ENCODE data around the gene USP9X.
"Not testable (repeated sequence)": the region's sequence is repeated elsewhere in the genome, so short reads cannot be mapped to it uniquely, and the experiment has no call there.

Gene USP9X

DNA sequence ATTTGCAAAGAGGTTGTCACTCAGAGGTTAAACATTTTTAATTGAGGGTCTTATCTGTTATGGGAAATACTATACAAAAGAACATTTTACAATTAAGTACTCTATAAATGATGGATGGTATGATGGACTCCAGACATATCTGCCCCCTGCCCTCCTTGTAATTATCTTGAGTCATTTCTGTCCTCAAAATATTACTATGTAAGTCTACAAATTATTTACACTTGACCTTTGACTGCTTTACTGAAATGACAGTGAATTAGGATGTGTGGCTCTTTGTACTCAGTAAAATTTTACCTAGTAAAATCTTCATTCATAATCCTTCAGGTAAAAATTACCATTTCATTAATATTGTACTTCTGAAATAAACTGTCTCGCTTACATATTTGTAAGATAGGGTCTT is 46.5 kb downstream of the USP9X start:
- DNase-seq = no peak

DNA sequence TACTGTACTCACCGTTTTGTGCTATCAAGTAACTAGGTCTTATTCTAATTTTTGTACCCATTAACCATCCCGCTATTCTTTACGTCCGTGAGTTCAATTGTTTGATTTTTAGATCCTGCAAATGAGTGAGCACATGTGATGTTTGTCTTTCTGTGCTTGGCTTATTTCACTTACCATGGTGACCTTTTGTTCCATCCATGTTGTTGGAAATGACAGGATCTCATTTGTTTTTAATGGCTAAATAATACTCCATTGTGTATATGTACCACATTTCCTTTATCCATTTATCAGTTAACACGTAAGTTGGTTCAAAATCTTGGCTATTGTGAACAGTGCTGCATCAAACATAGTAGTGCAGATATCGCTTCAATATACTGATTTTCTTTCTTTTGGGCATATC is 48.3 kb downstream of the USP9X start:
- DNase-seq = no peak

DNA sequence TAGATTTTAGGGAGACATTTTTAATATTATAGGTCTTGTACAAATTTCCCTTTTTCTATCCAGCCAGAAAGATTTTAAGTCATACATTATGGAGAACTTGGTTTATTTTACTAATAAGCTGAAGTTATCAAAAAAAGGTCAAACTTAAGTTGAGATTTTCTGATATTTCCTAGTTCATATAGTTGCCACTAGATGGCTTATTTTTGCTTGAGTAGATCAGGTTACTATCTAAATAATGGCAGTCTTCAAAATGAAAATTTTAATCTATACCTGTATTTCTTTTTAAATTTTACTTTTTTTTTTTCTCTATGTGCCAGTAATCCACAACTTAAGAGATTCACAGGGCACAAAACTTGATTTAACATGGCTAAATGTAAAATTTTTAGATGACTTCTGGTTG is 52.3 kb downstream of the USP9X start:
- no peak for DNase-seq

DNA sequence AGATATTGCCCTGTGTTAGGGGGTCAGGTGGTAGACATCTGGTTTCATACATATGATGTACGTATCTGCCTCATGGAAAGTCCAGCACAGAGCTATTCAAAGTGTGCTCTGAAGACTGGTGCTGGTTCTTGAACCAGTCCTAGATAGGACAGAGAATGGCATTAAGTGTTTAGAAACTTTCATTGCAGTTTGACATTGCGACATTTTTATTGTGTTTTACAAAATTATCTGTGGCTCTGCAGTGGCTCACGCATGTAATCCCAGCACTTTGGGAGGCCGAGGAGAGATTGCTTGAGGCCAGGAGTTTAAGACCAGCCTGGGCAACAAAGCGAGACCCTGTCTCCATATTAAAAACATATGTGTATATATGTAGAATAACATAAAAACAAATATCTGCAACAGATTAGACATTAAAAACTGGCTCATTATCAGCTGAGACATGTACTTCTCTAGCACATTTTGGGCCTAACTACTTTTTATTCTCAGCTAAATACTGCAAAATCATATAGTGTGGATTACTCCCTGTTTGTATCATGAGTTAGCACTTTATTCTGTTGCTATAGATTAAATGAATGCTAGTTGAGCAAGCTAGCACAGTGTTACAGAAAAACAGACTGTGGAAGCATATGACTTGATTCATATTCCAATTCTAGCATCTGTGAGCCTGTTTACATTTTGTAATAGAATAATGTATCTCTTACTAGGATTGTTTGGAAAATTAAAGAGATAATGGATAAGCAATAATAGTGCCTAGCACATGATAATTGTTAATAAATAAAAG is 57.1 kb downstream of the USP9X start:
- DNase-seq = no peak

DNA sequence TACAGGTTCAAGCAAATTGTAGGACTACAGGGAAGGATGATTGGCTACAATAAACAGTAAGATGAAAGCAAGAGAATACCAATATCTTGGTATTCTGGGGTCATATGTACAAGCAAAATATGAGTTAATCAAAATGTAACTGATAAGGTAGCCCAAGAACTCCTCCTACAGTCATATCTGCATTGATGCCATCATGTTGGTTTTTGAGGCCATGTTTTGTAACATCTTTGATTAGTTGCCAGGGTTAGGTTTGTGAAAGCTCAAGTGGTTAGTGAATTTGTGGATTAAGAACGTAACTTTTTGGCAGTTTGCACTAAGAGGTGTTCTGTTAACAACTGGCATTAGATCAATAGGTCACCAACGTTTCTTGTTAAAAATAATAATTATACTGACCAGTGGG is 59.6 kb downstream of the USP9X start:
- DNase-seq = no peak

DNA sequence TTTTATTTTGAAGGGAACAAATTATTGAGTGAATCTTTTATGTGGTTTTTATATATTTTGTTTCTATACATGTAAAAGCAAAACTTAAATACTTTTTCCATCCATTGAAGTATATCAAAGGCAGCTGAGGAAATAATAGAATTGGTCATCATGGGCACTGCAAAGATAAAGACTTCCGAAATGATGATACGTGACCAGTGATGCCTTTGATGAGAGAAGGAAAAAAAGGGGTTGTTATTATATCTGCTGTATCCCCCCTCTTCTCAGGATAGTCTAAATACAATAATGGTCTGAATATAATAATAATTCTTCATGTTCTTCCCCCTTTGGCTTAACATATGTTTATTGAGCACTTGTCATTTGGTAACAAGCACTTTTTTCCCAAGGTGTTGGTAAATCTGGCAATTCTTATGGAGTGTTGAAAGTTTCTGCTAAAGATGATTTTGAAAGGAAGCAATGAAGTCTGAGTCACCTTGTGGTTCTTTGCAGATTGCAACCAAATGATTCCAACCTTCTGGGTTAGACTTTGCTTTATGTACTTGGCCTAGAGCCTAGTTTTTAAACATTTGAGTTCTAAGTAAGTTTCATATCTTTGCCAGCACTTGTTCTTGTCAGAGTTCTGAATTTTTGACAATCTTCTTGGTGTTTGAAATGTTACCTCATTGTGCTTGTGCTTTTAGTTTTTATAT is 60.8 kb downstream of the USP9X start:
- no peak for DNase-seq

DNA sequence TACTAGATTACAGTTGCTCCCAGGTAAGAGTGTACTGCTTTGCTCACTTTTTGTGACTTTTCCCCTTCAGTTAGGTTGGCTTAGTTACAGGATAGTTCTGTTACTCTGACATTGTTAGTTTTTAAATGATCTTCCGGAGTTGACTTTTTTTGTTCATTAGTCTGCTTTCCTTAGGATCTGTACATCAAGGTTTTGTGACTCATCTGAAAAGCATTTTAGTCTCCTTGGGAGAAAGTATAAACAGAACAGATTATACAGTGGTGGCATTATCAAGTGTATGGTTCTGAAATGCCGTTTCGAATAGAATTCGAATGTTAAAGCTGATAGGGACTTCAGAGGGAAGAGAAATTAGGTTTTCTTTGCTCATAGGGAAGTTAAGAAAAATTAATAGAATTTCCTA is 63.3 kb downstream of the USP9X start:
- no peak for DNase-seq

DNA sequence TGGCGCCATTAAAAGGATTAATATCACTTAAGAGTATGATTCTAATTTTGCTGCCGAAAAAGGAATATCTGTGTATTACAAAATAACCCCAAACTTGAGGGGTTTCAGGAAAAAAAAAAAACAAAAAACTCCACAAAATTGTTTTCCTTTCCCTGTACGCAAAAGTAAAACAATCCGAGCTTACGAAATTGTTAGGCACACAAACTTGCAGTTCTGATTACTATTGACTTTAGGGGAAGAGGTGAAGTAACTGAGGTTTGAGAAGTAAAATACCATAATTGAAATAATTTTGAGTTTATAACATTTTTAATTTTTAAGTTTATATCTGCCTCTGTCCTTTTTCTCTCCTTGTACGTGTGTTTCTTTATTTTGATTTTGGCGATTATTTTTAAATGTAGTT is 64.8 kb downstream of the USP9X start:
- no peak for DNase-seq

DNA sequence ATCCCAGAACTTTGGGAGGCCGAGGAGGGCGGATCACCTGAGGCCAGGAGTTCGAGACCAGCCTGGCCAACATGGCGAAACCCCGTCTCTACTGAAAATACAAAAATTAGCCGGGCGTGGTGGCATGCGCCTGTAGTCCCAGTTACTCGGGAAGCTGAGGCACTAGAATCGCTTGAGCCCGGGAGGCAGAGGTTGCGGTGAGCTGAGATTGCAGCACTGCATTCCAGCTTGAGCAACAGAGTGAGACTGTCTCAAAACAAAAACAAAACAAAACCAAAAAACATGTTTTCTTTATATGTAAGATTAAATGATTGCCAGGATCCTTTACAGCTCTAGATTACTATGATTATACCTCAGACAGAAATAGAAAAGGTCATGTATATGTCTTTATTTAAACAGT is 66.5 kb downstream of the USP9X start:
- DNase-seq = not testable (repeated sequence)

DNA sequence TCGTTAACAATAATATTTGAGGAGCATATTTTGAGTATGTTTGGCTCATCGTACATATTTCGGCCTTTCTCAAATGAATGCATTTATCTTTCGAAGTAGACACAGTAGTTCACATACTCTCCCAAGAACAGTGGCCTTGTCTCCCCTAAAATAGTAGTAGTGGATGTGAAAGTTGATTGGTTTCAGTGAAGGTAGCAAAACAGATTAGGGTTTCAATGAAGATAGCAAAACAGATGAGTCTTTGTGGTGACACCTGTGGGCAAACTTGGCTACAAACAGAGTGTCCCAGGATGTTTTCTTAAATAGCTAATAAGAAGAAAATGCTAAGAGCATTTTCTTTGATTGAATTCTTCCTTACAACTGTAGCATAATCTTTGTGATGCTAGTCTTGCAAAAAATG is 67.0 kb downstream of the USP9X start:
- DNase-seq = no peak

DNA sequence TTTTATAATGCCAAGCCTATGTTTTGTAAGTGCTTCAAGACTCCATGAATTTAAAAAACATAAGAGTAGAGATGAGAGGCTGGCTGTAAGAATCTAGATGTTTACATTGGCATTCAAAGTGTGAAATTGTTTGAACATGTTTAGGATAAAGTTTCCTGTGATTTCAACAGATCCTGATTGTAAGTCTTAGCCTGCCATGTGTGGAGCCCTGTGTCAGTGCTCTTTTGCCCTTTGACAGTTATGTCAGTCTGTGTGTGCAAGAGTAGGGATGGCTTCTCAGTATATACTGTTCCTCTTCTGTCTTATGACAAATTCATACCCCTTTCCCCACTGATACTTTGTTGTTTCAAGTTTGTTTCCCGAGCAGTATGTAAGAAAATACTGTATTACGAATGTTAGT is 68.2 kb downstream of the USP9X start:
- no peak for DNase-seq

DNA sequence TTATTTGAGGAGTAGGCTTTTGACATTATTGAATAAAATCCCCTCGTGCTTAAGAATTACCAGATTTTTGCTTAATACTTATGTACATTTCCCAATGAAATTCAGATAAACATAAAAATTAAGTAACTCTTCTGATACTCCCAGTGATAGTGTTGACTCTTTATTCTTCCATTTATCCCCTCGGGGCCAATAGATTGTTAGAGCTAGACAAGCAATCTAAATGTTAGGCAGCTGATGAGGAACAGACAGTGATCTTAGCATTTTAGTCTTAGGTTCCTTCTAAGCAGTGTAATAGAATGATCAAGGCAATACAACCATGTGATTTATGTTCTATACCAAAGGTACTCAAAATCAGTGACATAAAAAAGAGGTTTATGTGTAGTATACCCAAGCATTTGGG is 68.7 kb downstream of the USP9X start:
- DNase-seq = no peak

DNA sequence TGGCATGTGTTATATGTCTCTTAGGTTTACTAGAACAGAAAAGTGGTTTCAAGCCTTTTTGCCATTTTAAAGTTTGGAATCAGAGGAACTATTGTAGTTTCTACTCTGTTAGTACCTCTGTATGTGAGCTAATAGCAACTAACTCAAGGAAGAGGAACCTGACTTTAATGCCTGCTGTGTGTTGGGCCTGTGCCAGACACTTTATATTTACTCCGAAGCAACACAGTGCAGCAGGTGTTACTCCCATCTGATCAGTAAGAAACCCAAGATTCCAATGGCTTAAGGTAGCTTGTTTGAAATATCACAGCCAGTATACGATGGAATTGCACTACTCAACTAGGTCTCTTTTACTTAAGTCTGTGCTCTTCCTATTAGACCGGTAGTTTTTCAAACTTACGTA is 79.2 kb downstream of the USP9X start:
- no peak for DNase-seq

DNA sequence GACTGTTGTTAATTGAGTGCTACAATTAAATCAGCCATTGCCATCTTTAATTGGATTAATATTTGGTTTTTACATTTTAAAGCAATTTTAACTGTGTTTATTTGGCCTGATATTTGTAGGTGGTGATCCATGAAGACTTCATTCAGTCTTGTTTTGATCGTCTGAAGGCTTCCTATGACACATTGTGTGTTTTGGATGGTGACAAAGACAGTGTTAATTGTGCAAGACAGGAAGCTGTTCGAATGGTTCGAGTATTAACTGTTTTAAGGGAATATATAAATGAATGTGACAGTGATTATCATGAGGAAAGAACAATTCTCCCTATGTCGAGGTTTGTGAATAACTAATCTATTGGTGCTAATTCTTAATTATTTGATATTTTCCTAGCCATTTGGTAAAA is 82.6 kb downstream of the USP9X start:
- no peak for DNase-seq

DNA sequence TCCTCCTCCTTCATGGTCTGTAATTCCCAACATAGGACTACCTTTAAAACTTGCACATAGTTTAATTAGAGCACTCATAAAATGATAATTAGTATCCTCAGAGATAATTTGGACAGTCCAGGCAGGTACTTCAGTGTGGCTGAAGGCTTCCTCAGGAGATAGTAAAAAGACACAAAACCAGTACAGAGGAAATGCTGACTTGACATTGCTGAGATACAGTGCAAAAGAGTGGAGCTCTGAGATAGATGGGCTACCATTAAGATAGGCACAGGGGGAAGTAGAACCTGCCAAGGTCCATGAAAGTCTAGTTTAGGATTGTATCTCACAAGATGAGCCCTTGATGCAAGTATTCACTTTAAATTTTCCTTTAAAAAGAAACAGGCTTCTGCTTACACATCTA is 91.0 kb downstream of the USP9X start:
- DNase-seq = no peak

DNA sequence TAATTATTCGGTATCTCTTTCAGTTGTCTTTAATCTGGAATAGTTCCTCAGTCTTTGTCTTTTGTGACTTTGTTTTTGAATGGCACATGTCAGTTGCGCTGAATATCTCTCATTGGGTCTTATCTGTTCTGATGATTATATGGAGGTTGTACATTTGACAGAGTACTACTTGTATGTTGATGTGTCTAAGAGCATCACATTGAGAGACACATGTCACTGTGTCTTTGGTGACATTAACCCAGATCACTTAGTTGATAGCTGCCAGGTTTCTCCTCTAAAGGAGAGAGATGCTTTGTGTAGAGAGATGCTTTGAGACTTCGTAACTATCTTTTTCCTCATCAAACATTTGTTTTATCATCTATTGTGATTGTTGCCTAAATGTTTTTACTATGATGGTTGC is 92.1 kb downstream of the USP9X start:
- no peak for DNase-seq

DNA sequence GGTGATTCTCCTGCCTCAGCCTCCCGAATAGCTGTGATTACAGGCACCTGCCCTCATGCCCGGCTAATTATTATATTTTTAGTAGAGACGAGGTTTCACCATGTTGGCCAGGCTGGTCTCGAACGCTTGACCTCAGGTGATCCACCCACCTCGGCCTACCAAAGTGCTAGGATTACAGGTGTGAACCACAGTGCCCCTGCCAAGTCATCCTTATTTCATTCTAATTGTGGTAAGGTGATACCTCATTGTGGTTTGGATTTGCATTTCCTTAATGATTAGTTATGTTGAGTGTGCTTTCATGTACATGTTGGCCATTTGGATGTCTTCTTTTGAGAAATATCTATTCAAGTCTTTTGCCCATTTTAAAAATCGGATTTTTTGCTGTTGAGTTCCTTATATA is 93.0 kb downstream of the USP9X start:
- no peak for DNase-seq

DNA sequence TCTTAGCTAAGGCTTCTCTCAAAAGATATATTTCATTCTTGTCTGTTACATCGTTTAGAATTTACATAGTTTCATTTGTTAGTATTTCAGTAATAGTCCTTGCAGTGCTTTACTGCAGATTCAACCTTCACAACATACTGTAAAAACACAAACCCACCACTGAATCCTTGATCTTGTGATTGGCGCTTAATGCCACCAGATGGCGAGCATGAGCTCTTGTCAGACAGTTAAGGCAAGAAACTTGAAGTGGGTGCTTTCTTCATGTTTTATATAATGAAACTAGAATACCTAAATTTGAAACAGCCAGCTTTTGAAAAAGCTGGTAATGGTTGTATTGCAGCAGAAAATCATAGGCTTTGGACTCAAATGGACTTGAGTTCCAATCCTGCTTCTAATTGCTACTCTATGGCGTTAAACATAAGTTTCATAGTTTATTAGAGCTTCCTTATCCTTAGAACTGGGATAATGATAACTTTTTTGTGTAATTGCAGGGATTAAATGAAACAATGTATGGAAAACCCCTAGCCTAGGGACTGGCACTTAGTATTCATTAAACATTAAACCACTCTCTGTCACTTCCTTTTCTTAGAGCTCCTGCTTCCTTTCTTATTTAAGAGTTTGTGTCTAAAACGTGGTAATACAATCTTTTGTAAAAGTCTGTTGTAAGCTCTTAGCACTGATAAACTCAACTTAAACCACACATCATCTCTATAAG is 95.1 kb downstream of the USP9X start:
- no peak for DNase-seq

DNA sequence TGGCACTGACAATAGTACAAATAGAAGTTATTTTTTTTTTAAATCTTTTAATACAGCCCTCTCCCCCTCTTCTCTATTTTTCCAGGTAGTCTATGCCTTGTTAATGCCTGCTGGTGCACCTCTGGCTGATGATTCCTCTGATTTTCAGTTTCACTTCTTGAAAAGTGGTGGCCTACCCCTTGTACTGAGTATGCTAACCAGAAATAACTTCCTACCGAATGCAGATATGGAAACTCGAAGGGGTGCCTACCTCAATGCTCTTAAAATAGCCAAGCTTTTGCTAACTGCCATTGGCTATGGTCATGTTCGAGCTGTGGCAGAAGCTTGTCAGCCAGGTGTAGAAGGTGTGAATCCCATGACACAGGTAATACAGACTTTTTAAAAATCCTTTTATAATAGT is 99.1 kb downstream of the USP9X start:
- no peak for DNase-seq

DNA sequence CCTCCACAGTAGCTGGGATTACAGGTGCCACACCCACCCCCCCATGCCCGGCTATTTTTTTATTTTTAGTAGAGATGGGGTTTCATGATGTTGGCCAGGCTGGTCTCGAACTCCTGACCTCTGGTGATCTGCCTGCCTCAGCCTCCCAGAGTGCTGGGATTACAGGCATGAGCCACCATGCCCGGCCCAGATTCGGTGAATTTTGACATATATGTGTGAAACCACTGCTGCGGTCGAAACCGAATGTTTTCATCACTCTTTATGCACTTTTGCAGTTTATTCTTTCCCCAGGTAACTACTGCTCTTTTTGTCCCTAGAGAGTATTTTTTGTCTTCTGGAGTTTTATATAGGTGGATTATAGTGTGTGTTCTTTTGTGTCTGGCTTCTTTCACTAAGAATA is 101.7 kb downstream of the USP9X start:
- not testable (repeated sequence) for DNase-seq

DNA sequence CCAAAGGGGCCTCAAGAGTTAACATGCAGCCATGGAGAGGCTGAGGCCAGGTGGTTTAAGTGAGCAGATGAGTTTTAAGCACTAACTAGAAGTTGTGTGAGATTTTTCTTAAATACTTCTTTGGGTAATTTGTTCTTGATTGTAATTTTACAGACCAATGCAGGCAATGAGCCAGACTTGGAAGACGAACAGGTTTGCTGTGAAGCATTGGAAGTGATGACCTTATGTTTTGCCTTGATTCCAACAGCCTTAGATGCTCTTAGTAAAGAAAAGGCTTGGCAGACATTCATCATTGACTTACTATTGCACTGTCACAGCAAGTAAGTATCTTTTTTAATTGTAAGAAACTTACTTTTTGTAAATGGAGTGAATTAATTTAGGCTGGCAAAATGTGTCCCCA is 103.9 kb downstream of the USP9X start:
- DNase-seq = no peak

DNA sequence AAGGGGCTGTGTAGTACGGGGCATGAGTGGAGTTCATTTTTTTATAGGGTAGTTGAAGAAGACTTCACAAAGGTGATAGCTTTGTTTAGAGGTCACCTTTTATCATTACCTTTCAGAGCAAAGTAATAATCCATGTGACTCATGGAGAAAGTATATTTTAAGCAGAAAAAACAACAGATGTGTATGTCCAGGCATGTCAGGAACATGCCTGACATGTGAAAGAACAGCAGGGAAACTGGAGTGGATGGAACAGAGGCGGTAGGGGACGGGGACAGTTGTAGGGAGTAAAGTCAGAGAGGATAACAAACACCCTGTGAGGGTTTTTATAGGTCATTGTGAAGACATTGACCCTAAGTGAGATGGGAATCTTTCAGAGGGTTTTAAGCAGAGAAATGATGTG is 107.6 kb downstream of the USP9X start:
- no peak for DNase-seq

DNA sequence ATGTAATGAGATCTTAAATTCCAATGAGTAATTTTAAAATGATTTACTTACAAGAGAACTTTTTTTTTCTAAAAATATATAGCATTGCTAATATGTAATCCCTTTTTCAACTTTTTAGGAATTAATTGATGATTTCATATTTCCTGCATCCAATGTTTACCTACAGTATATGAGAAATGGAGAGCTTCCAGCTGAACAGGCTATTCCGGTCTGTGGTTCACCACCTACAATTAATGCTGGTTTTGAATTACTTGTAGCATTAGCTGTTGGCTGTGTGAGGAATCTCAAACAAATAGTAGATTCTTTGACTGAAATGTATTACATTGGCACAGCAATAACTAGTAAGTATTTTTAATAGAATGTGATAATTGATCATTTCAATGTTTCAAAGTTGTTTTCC is 113.2 kb downstream of the USP9X start:
- no peak for DNase-seq

DNA sequence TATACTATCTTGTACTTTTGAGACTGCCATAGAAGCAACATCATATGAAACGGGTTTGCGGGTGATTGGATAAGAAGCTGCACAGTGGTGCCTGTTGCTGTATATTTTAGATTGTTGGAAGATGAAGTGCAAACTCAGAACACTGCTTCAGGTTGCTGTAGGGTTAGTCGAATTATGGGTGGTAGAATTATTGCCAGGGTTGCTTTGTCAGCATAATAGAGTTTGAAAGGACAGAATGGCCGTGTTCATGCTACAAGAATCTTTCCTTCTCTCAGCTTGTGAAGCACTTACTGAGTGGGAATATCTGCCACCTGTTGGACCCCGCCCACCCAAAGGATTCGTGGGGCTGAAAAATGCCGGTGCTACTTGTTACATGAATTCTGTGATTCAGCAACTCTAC is 115.5 kb downstream of the USP9X start:
- DNase-seq = no peak
